RWPE1 (cell line): ENCODE measurements around the gene NEU2.

Source experiments
- CTCF ChIA-PET: fragments of 350-600 bp; sonication (Branson Sonifier 250); formaldehyde crosslinking; extraction: SDS; loops from one replicate; lab custom pipeline; 2021; lab: Yijun Ruan, JAX
- POLR2A ChIA-PET: fragments of 400-600 bp; formaldehyde crosslinking; extraction: SDS; loops from one replicate; lab custom pipeline; 2020; ENCODE audit warnings: antibody characterized with exemption; ENCODE audit not compliant: low non-redundant PET; lab: Yijun Ruan, JAX
- DNase-seq: peaks from one replicate; pipeline ENCODE4 v3.0.0; 2012; ENCODE audit warnings: low spot score
- H3K27ac ChIP-seq: fragments of 450-650 bp; 2 replicates; pipeline ENCODE4 v1.5.1; 2017
- CTCF ChIP-seq: fragments of 450-650 bp; conservative IDR thresholded peaks from 2 replicates; pipeline ENCODE4 v1.5.1; 2017; ENCODE audit warnings: low read depth, mild to moderate bottlenecking

The NEU2 gene

GRCh38 chr2:233032551-233033320, at the start of gene NEU2:
NEU2 (plus strand) TSS chr2:233032672; CDS start chr2:233032672, 0 bp downstream.
- ChIA-PET CTCF (no interaction called here), POLR2A (no interaction called here)
- no peak for DNase-seq
- no peak within 1 kb of the TSS for H3K27ac ChIP-seq
- no peak for TF ChIP-seq CTCF

- no peak for TF ChIP-seq CTCF
- ChIA-PET POLR2A (no interaction called here), CTCF (no interaction called here)
- H3K27ac ChIP-seq, result peak overlapping the region; percentile 4; the same call in 1 of the 2 replicates
- DNase-seq, result no peak
These were observed 49.4 kb upstream of the NEU2 start for GRCh38 chr2:232982926-232983668.

GRCh38 chr2:232983669-232984140, 48.8 kb upstream of the NEU2 start:
- ChIA-PET POLR2A (no interaction called here), CTCF (no interaction called here)
- DNase-seq, result no peak
- H3K27ac ChIP-seq, result peak overlapping the region; percentile 4; the same call in 1 of the 2 replicates
- TF ChIP-seq CTCF, result no peak

- POLR2A ChIA-PET, result no interaction called here
- TF ChIP-seq CTCF, result no peak
- CTCF ChIA-PET, result interaction anchor here (0.5 kb wide), 1 partner anchor 469 kb away, joined by 3 read pairs; no protein-coding TSS in a partner anchor
- no peak for DNase-seq
- H3K27ac ChIP-seq, result no peak overlapping the region
These were observed 47.8 kb upstream of the NEU2 start for GRCh38 chr2:232984451-232985207.

- CTCF ChIA-PET, result interaction anchor here (0.6 kb wide), 1 partner anchor 16 kb away, joined by 3 read pairs; no protein-coding TSS in a partner anchor
- POLR2A ChIA-PET, result no interaction called here
- TF ChIP-seq CTCF, result no peak
- H3K27ac ChIP-seq, result no peak overlapping the region
- DNase-seq, result no peak
These were observed 46.3 kb upstream of the NEU2 start for GRCh38 chr2:232986155-232986554.
